ENCODE measurements around the gene CBX5. TPM values are rescaled to one million over a fixed set of nuclear protein-coding genes. Genes with fewer than 3 reads are reported as not detected.

The CBX5 gene
- total and polyA plus RNA-seq, 9 of the 15 experiments (the other 6 are each of a cell fraction or from before 2014, with no cell fraction given): 32.6 to 102 (median 59.2) TPM

- TF ChIP-seq E2F6 (IDR thresholded peaks at IDR 0.05; ENCODE audit: borderline replicate concordance in 1 of 2, extremely low read depth in 1 of 2, insufficient read depth in 1 of 2, insufficient read length in 1 of 2, low read depth in 1 of 2, low read length in 1 of 2, poor library complexity in 1 of 2, severe bottlenecking in 1 of 2) (no peak), PBX2 (CRISPR knock-in tag; IDR thresholded peaks at IDR 0.05; ENCODE audit: low read depth) (no peak), PBX2 (tag; conservative IDR thresholded peaks at IDR 0.05; ENCODE audit: low read depth) (no peak), TAF15 (IDR thresholded peaks at IDR 0.05; ENCODE audit: low read depth, low read length) (no peak), IRF2 (CRISPR knock-in tag; IDR thresholded peaks at IDR 0.05) (no peak), SIN3B (IDR thresholded peaks at IDR 0.05; ENCODE audit: low read depth) (no peak), PATZ1 (CRISPR knock-in tag; IDR thresholded peaks at IDR 0.05; ENCODE audit: borderline replicate concordance) (no peak), PHF8 (IDR thresholded peaks at IDR 0.05; ENCODE audit: borderline replicate concordance, low read length) (no peak), STAG1 (CRISPR knock-in tag; IDR thresholded peaks at IDR 0.05; ENCODE audit: borderline replicate concordance) (no peak), HNRNPL (IDR thresholded peaks at IDR 0.05; ENCODE audit: low read depth, low read length) (no peak), ZFX (CRISPR knock-in tag; IDR thresholded peaks at IDR 0.05) (no peak), NR2C2 (CRISPR knock-in tag; IDR thresholded peaks at IDR 0.05) (no peak), NR2C2 (tag; IDR thresholded peaks at IDR 0.05) (0 out of 2 replicates have a peak, but pooled peaks have one; percentile 30), KAT8 (IDR thresholded peaks at IDR 0.05; ENCODE audit: low read depth) (no peak), ZNF586 (CRISPR knock-in tag; conservative IDR thresholded peaks at IDR 0.05) (no peak), MAFK (IDR thresholded peaks at IDR 0.05; ENCODE audit: low read length) (no peak), ZNF507 (tag; conservative IDR thresholded peaks at IDR 0.05) (no peak), ZNF431 (CRISPR knock-in tag; IDR thresholded peaks at IDR 0.05) (no peak), ZNF77 (CRISPR knock-in tag; IDR thresholded peaks at IDR 0.05) (no peak), RBM39 (optimal IDR thresholded peaks at IDR 0.05; ENCODE audit: low read depth, low read length) (no peak), ELF2 (CRISPR knock-in tag; IDR thresholded peaks at IDR 0.05) (no peak), KLF6 (CRISPR knock-in tag; IDR thresholded peaks at IDR 0.05; ENCODE audit: borderline replicate concordance) (no peak)
Observed at GRCh38 chr12:54306925-54307741, 27.2 kb upstream of the CBX5 start (continued).
